HepG2 (cell line): Measurements from ENCODE around the gene LCAT. TPM values are rescaled to one million over a fixed set of nuclear protein-coding genes. Genes with fewer than 3 reads are reported as not detected.

Experiments
- ATAC-seq: fragments of 200-7000 bp; cut with Tn5 transposase; 3 replicates; pipeline ENCODE4 v1.9.1; 2020; ENCODE audit warnings: mild to moderate bottlenecking, moderate library complexity
- BruUV-seq: library from RNA; stranded (reverse); fragments of 400-500 nt; replicated peaks from 2 replicates; lab custom pipeline; 2021; lab: Mats Ljungman, UMichigan
- CTCF ChIA-PET: fragments of 300-600 bp; formaldehyde crosslinking; extraction: SDS; loops from one replicate; lab custom pipeline; 2021; ENCODE audit warnings: low total read pairs, inconsistent platforms, low intra/inter-chr PET ratio; lab: Yijun Ruan, JAX
- POLR2A ChIA-PET: fragments of 350-600 bp; sonication (Branson Sonifier 250); formaldehyde crosslinking; loops from one replicate; lab custom pipeline; 2020; ENCODE audit warnings: antibody characterized with exemption, inconsistent platforms; lab: Yijun Ruan, JAX
- DNase-seq: peaks from one replicate; pipeline ENCODE4 v3.0.0-alpha.2; 2015; ENCODE audit warnings: low spot score
- FAIRE-seq: peaks from 3 replicates; lab custom pipeline; 2011; peaks lifted over from hg19 to GRCh38; lab: Jason Lieb, UNC
- H2AFZ ChIP-seq: one replicate; pipeline ENCODE4 v1.6.1; 2011; ENCODE audit warnings: low read length, inconsistent platforms
- H3K27ac ChIP-seq: fragments of 300-600 bp; 3 replicates; pipeline ENCODE4 v1.8.0; 2011; ENCODE audit warnings: mixed run types, mild to moderate bottlenecking, mixed read lengths, low read length, inconsistent platforms; ENCODE audit not compliant: insufficient read depth; ENCODE audit errors: extremely low read length
- H3K27me3 ChIP-seq, 2 experiments: fragments of 200-600 bp in 1 of 2; 2 replicates in 1 of 2; 3 replicates in 1 of 2; pipeline versions ENCODE4 v1.6.0 to v1.8.0; 2011; ENCODE audit warnings: low read length in 2 of 2, mild to moderate bottlenecking in 2 of 2, moderate library complexity in 2 of 2, inconsistent platforms in 1 of 2; ENCODE audit not compliant: insufficient read depth in 2 of 2, control insufficient read depth in 1 of 2
- H3K36me3 ChIP-seq, 2 experiments: fragments of 200-600 bp in 1 of 2; replicated peaks in 1 of 2; 2 replicates in 1 of 2; 3 replicates in 1 of 2; pipeline versions ENCODE4 v1.5.1 to v1.8.0; 2011; ENCODE audit warnings: low read length in 2 of 2, inconsistent platforms in 1 of 2; ENCODE audit not compliant: insufficient read depth in 2 of 2, control insufficient read depth in 1 of 2
- H3K4me1 ChIP-seq: 2 replicates; pipeline ENCODE4 v1.5.1; 2012; ENCODE audit warnings: low read length, inconsistent platforms; ENCODE audit not compliant: insufficient read depth
- H3K4me2 ChIP-seq: 2 replicates; pipeline ENCODE4 v1.6.0; 2011; ENCODE audit warnings: low read depth, low read length, inconsistent platforms
- H3K4me3 ChIP-seq, 3 experiments: fragments of 200-600 bp in 1 of 3; sonication (generic), shearing (Covaris generic) in 1 of 3; replicated peaks in 1 of 3; 2 replicates each; pipeline ENCODE4 v1.5.1; 2011 to 2016; ENCODE audit warnings: low read length in 3 of 3, inconsistent platforms in 2 of 3, low read depth in 2 of 3, mild to moderate bottlenecking in 2 of 3, control low read depth in 1 of 3, mixed read lengths in 1 of 3; ENCODE audit not compliant: insufficient read depth in 1 of 3
- H3K79me2 ChIP-seq: one replicate; pipeline ENCODE4 v1.6.1; 2011; ENCODE audit warnings: low read length, inconsistent platforms; ENCODE audit not compliant: insufficient read depth
- H3K9ac ChIP-seq: 2 replicates; pipeline ENCODE4 v1.6.0; 2011; ENCODE audit warnings: mild to moderate bottlenecking, low read depth, low read length, inconsistent platforms; ENCODE audit not compliant: insufficient read depth
- H3K9me3 ChIP-seq: 2 replicates; pipeline ENCODE4 v1.5.1; 2012; ENCODE audit warnings: mild to moderate bottlenecking, low read length
- H4K20me1 ChIP-seq: 2 replicates; pipeline ENCODE4 v1.6.0; 2011; ENCODE audit warnings: inconsistent platforms, mild to moderate bottlenecking, low read length, moderate library complexity; ENCODE audit not compliant: insufficient read depth
- CENPBD1 ChIP-seq: sonication (generic); formaldehyde crosslinking; IDR thresholded peaks from 2 replicates; pipeline ENCODE4 v1.8.0; 2022; ENCODE audit warnings: missing genetic modification reagents, low read depth, mild to moderate bottlenecking, borderline replicate concordance
- HNRNPK ChIP-seq: fragments of 200-400 bp; formaldehyde crosslinking; IDR thresholded peaks from 2 replicates; pipeline ENCODE4 v1.6.1; 2018; ENCODE audit warnings: low read length, low read depth, moderate library complexity, mild to moderate bottlenecking; ENCODE audit not compliant: poor library complexity, severe bottlenecking
- IRF2 ChIP-seq: IDR thresholded peaks from 2 replicates; pipeline ENCODE4 v1.6.1; 2018; ENCODE audit warnings: missing genetic modification reagents, missing compliant biosample characterization
- LBX2 ChIP-seq: sonication (generic); formaldehyde crosslinking; IDR thresholded peaks from 2 replicates; pipeline ENCODE4 v1.5.0; 2020; ENCODE audit warnings: missing genetic modification reagents, mild to moderate bottlenecking, borderline replicate concordance
- PRDM10 ChIP-seq: sonication (generic); formaldehyde crosslinking; IDR thresholded peaks from 2 replicates; pipeline ENCODE4 v1.4.0; 2020; ENCODE audit warnings: low read depth, missing genetic modification reagents
- RELA ChIP-seq: sonication (generic); formaldehyde crosslinking; IDR thresholded peaks from 2 replicates; pipeline ENCODE4 v1.4.0; 2020; ENCODE audit warnings: missing genetic modification reagents
- RXRA ChIP-seq: sonication (generic); formaldehyde crosslinking; IDR thresholded peaks from 2 replicates; pipeline ENCODE4 v1.5.1; 2020; ENCODE audit warnings: missing genetic modification reagents
- SOX5 ChIP-seq: IDR thresholded peaks from 2 replicates; pipeline ENCODE4 v1.6.1; 2016; ENCODE audit warnings: borderline replicate concordance
- ZNF225 ChIP-seq: sonication (generic); formaldehyde crosslinking; IDR thresholded peaks from 2 replicates; pipeline ENCODE4 v1.4.0; 2020; ENCODE audit warnings: mild to moderate bottlenecking, missing genetic modification reagents
- ZNF333 ChIP-seq: sonication (generic); formaldehyde crosslinking; IDR thresholded peaks from 2 replicates; pipeline ENCODE4 v1.4.0; 2020; ENCODE audit warnings: mild to moderate bottlenecking, missing genetic modification reagents, borderline replicate concordance
- ZNF430 ChIP-seq: sonication (generic); formaldehyde crosslinking; IDR thresholded peaks from 2 replicates; pipeline ENCODE4 v1.9.0; 2021; ENCODE audit warnings: mild to moderate bottlenecking, missing genetic modification reagents
- ZNF749 ChIP-seq: sonication (generic); formaldehyde crosslinking; IDR thresholded peaks from 2 replicates; pipeline ENCODE4 v1.8.0; 2022; ENCODE audit warnings: mild to moderate bottlenecking, missing genetic modification reagents, moderate library complexity, borderline replicate concordance
- ZNF766 ChIP-seq: sonication (generic); formaldehyde crosslinking; IDR thresholded peaks from 2 replicates; pipeline ENCODE4 v1.5.0; 2020; ENCODE audit warnings: missing genetic modification reagents, borderline replicate concordance
- ZSCAN22 ChIP-seq: sonication (generic); formaldehyde crosslinking; IDR thresholded peaks from 2 replicates; pipeline ENCODE4 v1.4.0; 2020; ENCODE audit warnings: mild to moderate bottlenecking, missing genetic modification reagents
- ZUFSP ChIP-seq: sonication (generic); formaldehyde crosslinking; IDR thresholded peaks from 2 replicates; pipeline ENCODE4 v1.9.0; 2021; ENCODE audit warnings: missing genetic modification reagents, mild to moderate bottlenecking, borderline replicate concordance
- WGBS: methylation state at CpG from one replicate; pipeline ENCODE4 v1.1.6; 2017; ENCODE audit warnings: low lambda C conversion rate; 5-methylcytosine and 5-hydroxymethylcytosine counted together
- in situ Hi-C: cut with HindIII; loops from 2 replicates; pipeline ENCODE4 v1.10.0; 2017; ENCODE audit warnings: low pct_unique_long_range_greater_than_20kb; ENCODE audit not compliant: extremely low pct_ligation_motif_present
- intact Hi-C: fragments of 100-400 bp; cut with micrococcal nuclease; formaldehyde crosslinking; loops from one replicate; pipeline ENCODE4 v1.10.0; 2022; ENCODE audit not compliant: unreplicated experiment
- polyA plus RNA-seq, 8 experiments: library from polyadenylated mRNA; depleted of rRNA in 3 of 8; stranded (reverse) in 7 of 8; unstranded in 1 of 8; fragments of >200 nt; fragmentation: Illumina TruSeq in 4 of 8; extraction: Trizol in 4 of 8; gene quantifications; 2 replicates each; pipeline versions ENCODE4 v1.2.1 to v1.2.3, GENCODE V29; 2011 to 2016; ENCODE audit warnings: low read depth in 4 of 8, missing spikeins in 1 of 8, mixed read lengths in 1 of 8; ENCODE audit not compliant: insufficient read depth in 1 of 8
- total RNA-seq, 5 experiments: library from RNA; depleted of rRNA; stranded (reverse); fragments of >200 nt; fragmentation: Illumina TruSeq; extraction: Trizol; gene quantifications; 2 replicates each; pipeline ENCODE4 v1.2.3, GENCODE V29; 2016; ENCODE audit warnings: low read depth in 1 of 5

Gene LCAT
- total and polyA plus RNA-seq, 2 of the 13 experiments (the other 11 are each of a cell fraction or from before 2014, with no cell fraction given), result 36.1 to 38.9 TPM

GRCh38 chr16:67965668-67966548, 22.0 kb upstream of the LCAT start:
- peak; percentile 72 for FAIRE-seq
- H3K4me2 ChIP-seq, result peak overlapping the region; percentile 92
- no peaks in the 10 kb centered on the region; a peak in 1 of 5 replicates for H3K27me3 ChIP-seq
- no peak overlapping the region for H2AFZ ChIP-seq
- 29% methylated on average over 10 of the region's 11 CpGs for WGBS
- peak; percentile 11 for ATAC-seq
- intact Hi-C loops (no loop called here), in situ Hi-C loops (no loop called here)
- no peaks in the 10 kb centered on the region for H3K9me3 ChIP-seq
- ChIA-PET CTCF (no interaction called here), POLR2A (interaction anchor here (0.5 to 12.9 kb wide), 25 partner anchors 9 to 404 kb away, joined by 3 to 226 read pairs (median 5); partner anchors contain the start of genes CTCF, CTRL, DDX28 and DPEP2)
- peak; percentile 39 for DNase-seq
- H3K27ac ChIP-seq, result peak overlapping the region; percentile 75
- peaks cover 58% of the 10 kb centered on the region for H3K4me1 ChIP-seq
- peaks cover 68% of the 10 kb centered on the region for H3K79me2 ChIP-seq
- peaks cover 20 to 27% of the 10 kb centered on the region in 2 experiments for H3K36me3 ChIP-seq
- H3K4me3 ChIP-seq, result peak overlapping the region; percentile 89 to 91 (median 90)
- BruUV-seq, result TSS peak; percentile 64
- peak overlapping the region; percentile 97 for H3K9ac ChIP-seq
- H4K20me1 ChIP-seq, result peaks cover 16% of the 10 kb centered on the region
- TF ChIP-seq CENPBD1 (no peak), ZNF766 (CRISPR knock-in tag) (no peak), ZSCAN22 (CRISPR knock-in tag) (no peak), LBX2 (CRISPR knock-in tag) (0 out of 2 replicates have a peak, but pooled peaks have one; percentile 24), ZNF225 (CRISPR knock-in tag) (no peak), IRF2 (CRISPR knock-in tag) (0 out of 2 replicates have a peak, but pooled peaks have one; percentile 13), RXRA (CRISPR knock-in tag) (peak; percentile 61), RELA (no peak), ZNF430 (CRISPR knock-in tag) (0 out of 2 replicates have a peak, but pooled peaks have one; percentile 55), ZUFSP (CRISPR knock-in tag) (no peak), ZNF749 (CRISPR knock-in tag) (0 out of 2 replicates have a peak, but pooled peaks have one; percentile 59), HNRNPK (no peak), SOX5 (CRISPR knock-in tag) (no peak), ZNF333 (CRISPR knock-in tag) (no peak), PRDM10 (CRISPR knock-in tag) (no peak)
